Mucosa of rectum (tissue), 2 donors: ENCODE data around the gene SHANK1.
A peak's percentile ranks its signal among the peaks of the same experiment; 100 is the strongest.

Experiments used
- H3K27ac ChIP-seq, 2 donors: one replicate each; pipeline ENCODE4 v1.7.0; 2013; ENCODE audit warnings: inconsistent platforms in 2 of 2, low read depth in 2 of 2, low read length in 2 of 2
- H3K27me3 ChIP-seq, 2 donors: one replicate each; pipeline ENCODE4 v1.7.0; 2013; ENCODE audit warnings: low read length in 2 of 2; ENCODE audit not compliant: control insufficient read depth in 2 of 2, insufficient read depth in 2 of 2
- H3K36me3 ChIP-seq, 2 donors: one replicate each; pipeline ENCODE4 v1.7.0; 2013; ENCODE audit warnings: low read length in 2 of 2; ENCODE audit not compliant: control insufficient read depth in 2 of 2, insufficient read depth in 2 of 2
- H3K4me1 ChIP-seq, 2 donors: one replicate each; pipeline ENCODE4 v1.7.0; 2013; ENCODE audit warnings: low read length in 2 of 2, mild to moderate bottlenecking in 1 of 2; ENCODE audit not compliant: control insufficient read depth in 2 of 2, insufficient read depth in 2 of 2
- H3K4me3 ChIP-seq, 2 donors: one replicate each; pipeline ENCODE4 v1.7.0; 2013; ENCODE audit warnings: low read length in 2 of 2
- H3K9ac ChIP-seq, 2 donors: one replicate each; pipeline ENCODE4 v1.7.0; 2013; ENCODE audit warnings: low read length in 2 of 2, low read depth in 1 of 2, mild to moderate bottlenecking in 1 of 2
- H3K9me3 ChIP-seq, 2 donors: one replicate each; pipeline ENCODE4 v1.7.0; 2013; ENCODE audit warnings: low read length in 2 of 2; ENCODE audit not compliant: control insufficient read depth in 2 of 2
- donor health status: healthy.
- donor health status: Normal muscosa, but diverticular disease.

The SHANK1 gene

DNA sequence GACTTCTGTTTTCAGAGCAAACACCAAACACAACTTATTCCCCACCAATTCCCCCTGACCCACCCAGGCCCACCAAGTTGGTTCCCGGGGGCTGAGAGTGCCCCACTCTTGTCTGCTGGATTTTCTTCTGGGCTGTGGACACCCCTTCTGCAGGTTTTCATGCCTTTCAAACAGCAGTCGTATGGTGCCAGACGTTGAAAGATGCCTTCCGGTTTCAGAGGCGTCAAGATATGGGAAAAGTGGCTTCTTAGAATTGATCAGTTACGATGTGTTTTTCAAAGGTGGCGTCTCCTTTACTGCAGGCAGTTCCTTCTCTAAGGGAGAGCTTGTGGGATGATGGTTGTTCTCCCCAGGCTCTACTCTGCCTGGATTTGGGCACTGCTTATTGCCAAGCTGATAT lies 16.3 kb upstream of the SHANK1 start:
- no peaks in the 10 kb centered on the region for H3K4me1 ChIP-seq
- H3K27ac ChIP-seq = no peak overlapping the region
- no peaks in the 10 kb centered on the region for H3K36me3 ChIP-seq
- H3K4me3 ChIP-seq = no peak overlapping the region
- H3K9ac ChIP-seq = no peak overlapping the region
- peaks cover 4 to 5% of the 10 kb centered on the region in 2 donors for H3K27me3 ChIP-seq
- no peaks in the 10 kb centered on the region for H3K9me3 ChIP-seq

DNA sequence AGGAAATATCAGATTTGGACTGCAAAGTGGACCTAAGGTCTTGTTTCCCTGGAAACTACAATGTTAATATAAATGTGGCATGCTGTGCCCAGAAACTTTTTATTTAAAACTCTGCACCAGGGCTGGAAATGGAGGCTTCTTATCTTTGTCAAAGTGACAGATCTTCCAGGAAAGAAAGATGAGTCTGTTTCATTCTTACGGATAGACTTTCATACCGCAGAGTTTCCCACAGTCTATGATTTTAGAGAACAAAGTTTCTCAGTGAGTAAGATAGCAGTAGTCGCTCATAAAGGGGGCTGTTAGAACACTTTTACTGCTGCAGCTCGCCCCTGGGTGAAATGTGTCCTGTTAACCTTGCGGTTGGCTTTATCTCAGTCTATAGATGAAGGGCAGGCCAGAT lies 10.3 kb upstream of the SHANK1 start:
- Histone ChIP-seq H3K4me3 (no peak overlapping the region), H3K9me3 (no peaks in the 10 kb centered on the region), H3K27me3 (peaks cover 0 to 2% of the 10 kb centered on the region in 2 donors), H3K36me3 (no peaks in the 10 kb centered on the region), H3K4me1 (peaks cover 3 to 7% of the 10 kb centered on the region in 2 donors), H3K9ac (no peak overlapping the region), H3K27ac (no peak overlapping the region)

- no peak overlapping the region for H3K27ac ChIP-seq
These were observed 8.6 kb upstream of the SHANK1 start for GRCh38 chr19:50728084-50728737.

DNA sequence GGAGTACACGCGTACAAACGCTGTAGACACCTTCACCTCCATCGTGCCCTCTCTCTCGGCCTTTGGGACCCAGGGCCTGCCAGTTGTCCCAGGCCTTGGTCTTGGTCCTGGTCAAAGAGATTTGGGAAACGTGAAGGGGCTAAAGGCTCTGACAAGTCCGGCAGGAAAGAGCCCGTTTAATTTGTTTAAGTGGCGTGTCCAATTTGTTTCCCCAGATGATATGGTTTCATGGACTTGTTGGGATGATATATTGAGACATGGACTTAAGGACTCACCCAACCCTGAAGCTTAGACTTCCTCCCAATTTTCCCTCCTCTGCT lies 6.3 kb upstream of the SHANK1 start:
- Histone ChIP-seq H3K36me3 (no peaks in the 10 kb centered on the region), H3K9ac (no peak overlapping the region), H3K4me3 (peak overlapping the region; percentile 59 to 73), H3K27me3 (peaks cover 14 to 24% of the 10 kb centered on the region in 2 donors), H3K27ac (no peak overlapping the region), H3K9me3 (no peaks in the 10 kb centered on the region), H3K4me1 (peaks cover 3 to 11% of the 10 kb centered on the region in 2 donors)

More at GRCh38 chr19:50728084-50728737, 8.6 kb upstream of the SHANK1 start:
- H3K9me3 ChIP-seq = no peaks in the 10 kb centered on the region
- no peak overlapping the region for H3K4me3 ChIP-seq
- peaks cover 3 to 11% of the 10 kb centered on the region in 2 donors for H3K4me1 ChIP-seq
- H3K27me3 ChIP-seq = peaks cover 3 to 8% of the 10 kb centered on the region in 2 donors
- H3K9ac ChIP-seq = no peak overlapping the region
- H3K36me3 ChIP-seq = no peaks in the 10 kb centered on the region

GRCh38 chr19:50725218-50725910 lies 5.8 kb upstream of the SHANK1 start:
- H3K27ac ChIP-seq = no peak overlapping the region
- peaks cover 3 to 11% of the 10 kb centered on the region in 2 donors for H3K4me1 ChIP-seq
- H3K27me3 ChIP-seq = peaks cover 19 to 29% of the 10 kb centered on the region in 2 donors
- H3K9ac ChIP-seq = peak overlapping the region; percentile 41 to 67
- peak overlapping the region; percentile 59 to 73 for H3K4me3 ChIP-seq
- no peaks in the 10 kb centered on the region for H3K9me3 ChIP-seq
- H3K36me3 ChIP-seq = no peaks in the 10 kb centered on the region

DNA sequence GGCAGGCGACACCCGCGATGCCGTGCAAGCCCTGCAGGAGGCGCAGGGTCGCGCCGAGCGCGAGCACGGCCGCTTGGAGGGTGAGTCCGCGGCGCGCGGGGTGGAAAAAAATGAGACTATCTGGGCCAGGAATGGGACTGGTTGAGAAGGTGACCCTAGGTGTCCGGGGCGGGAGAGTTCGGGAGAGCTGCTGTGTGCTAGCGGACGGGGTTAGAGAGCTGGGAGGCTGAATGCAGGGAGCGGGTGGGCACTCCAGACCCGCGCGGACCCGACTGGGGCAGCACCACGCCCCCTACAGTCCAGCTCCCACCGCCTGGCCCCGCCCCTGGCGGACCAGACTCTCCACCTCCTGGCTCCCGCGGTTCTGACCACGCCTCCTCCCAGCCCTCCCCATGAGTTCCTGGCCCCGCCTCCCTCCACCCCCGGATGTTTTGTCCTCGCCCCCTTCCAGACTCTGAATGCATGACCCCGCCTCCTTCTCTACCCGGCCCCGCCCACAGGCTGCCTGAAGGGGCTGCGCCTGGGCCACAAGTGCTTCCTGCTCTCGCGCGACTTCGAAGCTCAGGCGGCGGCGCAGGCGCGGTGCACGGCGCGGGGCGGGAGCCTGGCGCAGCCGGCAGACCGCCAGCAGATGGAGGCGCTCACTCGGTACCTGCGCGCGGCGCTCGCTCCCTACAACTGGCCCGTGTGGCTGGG lies 5.1 kb upstream of the SHANK1 start:
- Histone ChIP-seq H3K4me1 (peaks cover 3 to 11% of the 10 kb centered on the region in 2 donors), H3K36me3 (no peaks in the 10 kb centered on the region), H3K27ac (peak overlapping the region in 1 of 2 donors; percentile 38), H3K9me3 (no peaks in the 10 kb centered on the region), H3K27me3 (peaks cover 20 to 31% of the 10 kb centered on the region in 2 donors), H3K9ac (peak overlapping the region; percentile 32 to 67), H3K4me3 (peak overlapping the region; percentile 59 to 73)

DNA sequence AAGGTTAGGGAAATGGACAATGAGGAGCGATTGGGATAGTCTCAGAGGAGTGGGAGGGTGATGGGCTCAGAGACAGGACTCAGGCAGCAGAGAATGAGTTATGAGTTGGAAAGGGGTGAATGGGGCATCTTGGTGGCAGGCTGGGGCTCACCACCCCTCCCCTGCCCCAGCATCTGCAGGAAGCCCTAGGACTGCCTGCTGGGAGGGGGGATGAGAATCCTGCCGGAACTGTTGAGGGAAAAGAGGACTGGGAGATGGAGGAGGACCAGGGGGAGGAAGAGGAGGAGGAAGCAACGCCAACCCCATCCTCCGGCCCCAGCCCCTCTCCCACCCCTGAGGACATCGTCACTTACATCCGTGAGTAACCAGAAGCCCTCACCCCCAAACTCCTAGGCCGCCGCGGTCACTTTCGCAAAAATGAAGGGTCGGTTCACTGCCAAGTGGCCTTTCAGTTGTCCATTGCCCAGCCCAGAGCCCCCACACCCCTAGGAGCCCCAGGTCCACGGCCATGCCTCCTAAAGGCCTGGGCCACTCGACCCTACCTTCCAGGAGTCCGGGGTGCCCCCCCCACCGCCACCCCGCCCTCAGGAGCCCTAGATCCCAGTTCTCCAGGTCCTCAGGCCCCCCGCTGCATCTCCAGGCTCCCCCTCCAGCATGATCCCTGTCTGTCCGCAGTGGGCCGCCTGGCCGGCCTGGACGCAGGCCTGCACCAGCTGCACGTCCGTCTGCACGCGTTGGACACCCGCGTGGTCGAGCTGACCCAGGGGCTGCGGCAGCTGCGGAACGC lies 4.3 kb upstream of the SHANK1 start:
- H3K4me1 ChIP-seq = peaks cover 3 to 11% of the 10 kb centered on the region in 2 donors
- peaks cover 20 to 31% of the 10 kb centered on the region in 2 donors for H3K27me3 ChIP-seq
- H3K9ac ChIP-seq = peak overlapping the region; percentile 27 to 32
- H3K4me3 ChIP-seq = peak overlapping the region; percentile 59 to 64
- no peaks in the 10 kb centered on the region for H3K9me3 ChIP-seq
- H3K27ac ChIP-seq = peak overlapping the region in 1 of 2 donors; percentile 48
- no peaks in the 10 kb centered on the region for H3K36me3 ChIP-seq

- Histone ChIP-seq H3K27me3 (peaks cover 20 to 31% of the 10 kb centered on the region in 2 donors), H3K4me1 (peaks cover 3 to 11% of the 10 kb centered on the region in 2 donors), H3K9me3 (no peaks in the 10 kb centered on the region), H3K9ac (peak within 1 kb of the TSS; percentile 6 to 27), H3K27ac (peak within 1 kb of the TSS; percentile 45 to 52), H3K36me3 (no peaks in the 10 kb centered on the region), H3K4me3 (peak within 1 kb of the TSS; percentile 59 to 64)
These were observed 3.5 kb upstream of the SHANK1 start, which contains the start of gene CLEC11A for GRCh38 chr19:50723069-50723468. TSS of gene CLEC11A (plus strand) at chr19:50723364. CDS start at chr19:50723526, 162 bp downstream.

DNA sequence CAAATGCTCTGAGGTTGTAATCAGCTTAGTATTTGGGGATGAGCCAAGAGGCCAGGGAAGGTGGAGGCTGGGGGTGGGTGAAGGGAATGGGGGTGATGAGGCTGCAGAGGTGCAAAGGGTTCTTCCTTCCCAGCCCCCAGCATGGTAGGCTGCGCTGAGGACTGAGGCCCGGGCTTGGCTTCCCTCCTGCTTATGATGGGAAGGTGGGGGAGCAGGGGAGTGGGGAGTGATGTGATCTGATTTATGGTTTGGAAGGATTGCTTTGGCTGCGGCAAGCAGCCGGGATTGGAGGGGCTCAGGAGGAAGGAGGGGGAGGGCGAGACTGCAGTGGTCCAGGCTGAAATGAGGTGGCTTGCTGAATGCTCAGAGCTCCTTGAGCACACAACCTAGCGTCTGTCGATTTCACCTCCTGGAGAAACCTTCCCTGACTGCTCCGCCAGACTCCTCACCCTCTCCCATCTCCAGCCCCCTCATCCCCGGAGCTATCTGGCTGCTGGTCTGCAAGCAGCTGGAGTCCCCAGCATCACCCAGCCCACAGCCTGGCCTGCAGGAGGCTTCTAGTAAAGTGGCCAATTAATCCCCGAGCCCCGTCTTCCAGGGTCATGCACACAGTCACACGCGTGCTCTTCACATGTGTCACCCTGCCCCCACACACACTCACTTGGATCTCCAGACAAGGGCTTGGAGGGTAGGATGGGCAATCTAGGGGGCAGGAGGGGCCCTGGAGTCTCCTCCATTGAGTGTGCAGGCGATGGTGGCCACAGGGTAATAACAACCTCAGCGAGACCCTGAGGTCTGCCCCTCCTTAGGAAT lies 2.8 kb upstream of the SHANK1 start:
- no peaks in the 10 kb centered on the region for H3K9me3 ChIP-seq
- H3K27me3 ChIP-seq = peaks cover 24 to 30% of the 10 kb centered on the region in 2 donors
- peak overlapping the region; percentile 35 to 52 for H3K27ac ChIP-seq
- no peaks in the 10 kb centered on the region for H3K36me3 ChIP-seq
- H3K4me1 ChIP-seq = peaks cover 3 to 11% of the 10 kb centered on the region in 2 donors
- no peak overlapping the region for H3K9ac ChIP-seq
- H3K4me3 ChIP-seq = peak overlapping the region in 1 of 2 donors; percentile 26
